ENCODE data around the gene TIMM44. TPM values are rescaled to one million over a fixed set of nuclear protein-coding genes. Genes with fewer than 3 reads are reported as not detected.
A peak's percentile ranks its signal among the peaks of the same experiment; 100 is the strongest.
"Not testable (repeated sequence)": the region's sequence is repeated elsewhere in the genome, so short reads cannot be mapped to it uniquely, and the experiment has no call there.

The TIMM44 gene
- total and polyA plus RNA-seq, 9 donors, result 29.8 to 110 (median 50.3) TPM

GRCh38 chr19:7919610-7920518, 23.6 kb downstream of the TIMM44 start, which contains the start of gene SNAPC2:
SNAPC2 (plus strand) TSS chr19:7920338; CDS start chr19:7920367, 29 bp downstream.
- H3K27me3 ChIP-seq, result peaks cover 6% of the 10 kb centered on the region
- peak within 1 kb of the TSS in 1 of 2 donors; percentile 78 for H3K27ac ChIP-seq
- peak within 1 kb of the TSS; percentile 96 for H3K4me3 ChIP-seq
- intact Hi-C loops (cut with DNase I), result no loop called here
- TF ChIP-seq POLR2A (IDR thresholded peaks at IDR 0.05) (peak; percentile 50), CTCF (IDR thresholded peaks at IDR 0.05) (peak in 1 of 3 donors; percentile 41), EP300 (IDR thresholded peaks at IDR 0.05) (peak; percentile 35)
- 11 to 16% (median 11%) methylated on average over 51 to 62 of the region's 62 CpGs for WGBS, 3 donors
- peaks cover 25% of the 10 kb centered on the region for H3K4me1 ChIP-seq (ENCODE audit: insufficient read depth)
- no peaks in the 10 kb centered on the region for H3K9me3 ChIP-seq
- H3K36me3 ChIP-seq, result no peaks in the 10 kb centered on the region
- DNase-seq, result peak; percentile 96 to 99 (median 97)

GRCh38 chr19:7918615-7919421, 24.6 kb downstream of the TIMM44 start:
- Histone ChIP-seq H3K9me3 (no peaks in the 10 kb centered on the region), H3K27ac (no peak overlapping the region), H3K4me3 (no peak overlapping the region), H3K36me3 (no peaks in the 10 kb centered on the region), H3K27me3 (peaks cover 6% of the 10 kb centered on the region), H3K4me1 (ENCODE audit: insufficient read depth) (peaks cover 21% of the 10 kb centered on the region)
- TF ChIP-seq CTCF (IDR thresholded peaks at IDR 0.05) (no peak), POLR2A (IDR thresholded peaks at IDR 0.05) (no peak), EP300 (IDR thresholded peaks at IDR 0.05) (no peak)
- intact Hi-C loops (cut with DNase I), result no loop called here
- 44 to 64% (median 47%) methylated on average over 42 of the region's 42 CpGs for WGBS, 3 donors
- DNase-seq, result peak in 3 of 5 donors; percentile 53 to 56 (median 56)

GRCh38 chr19:7918062-7918614, 25.3 kb downstream of the TIMM44 start:
- 34 to 45% (median 35%) methylated on average over 29 of the region's 29 CpGs for WGBS, 3 donors
- intact Hi-C loops (cut with DNase I), result not testable (repeated sequence)

GRCh38 chr19:7917267-7918061, 26.0 kb downstream of the TIMM44 start:
- peak in 4 of 5 donors; percentile 49 to 76 (median 64) for DNase-seq
- 1% methylated on average over 58 to 71 of the region's 71 CpGs for WGBS, 3 donors
- Histone ChIP-seq H3K27ac (no peak overlapping the region), H3K4me3 (peak overlapping the region; percentile 26), H3K36me3 (no peaks in the 10 kb centered on the region), H3K9me3 (no peaks in the 10 kb centered on the region), H3K27me3 (peaks cover 6% of the 10 kb centered on the region), H3K4me1 (ENCODE audit: insufficient read depth) (peaks cover 21% of the 10 kb centered on the region)
- intact Hi-C loops (cut with DNase I), result no loop called here
- TF ChIP-seq POLR2A (IDR thresholded peaks at IDR 0.05), result no peak
- peak in 2 of 3 donors; percentile 19 to 52 for TF ChIP-seq CTCF (IDR thresholded peaks at IDR 0.05)

More at GRCh38 chr19:7918062-7918614, 25.3 kb downstream of the TIMM44 start:
- not testable (repeated sequence) for H3K27ac ChIP-seq, H3K36me3 ChIP-seq, H3K4me3 ChIP-seq, DNase-seq, H3K9me3 ChIP-seq, H3K27me3 ChIP-seq
- H3K4me1 ChIP-seq (ENCODE audit: insufficient read depth), result peaks cover 21% of the 10 kb centered on the region

Measured in ovary (tissue), 9 donors.